GM19468 (cell line): Measurements from ENCODE around the gene SMARCC2.

Experiments used
- ATAC-seq: cut with Tn5 transposase; IDR thresholded peaks from one replicate; pipeline ENCODE4 v1.9.1; 2021; ENCODE audit warnings: mild to moderate bottlenecking, moderate library complexity, moderate number of reproducible peaks; ENCODE audit not compliant: unreplicated experiment; ENCODE audit errors: extremely low read depth

Gene SMARCC2

GRCh38 chr12:56189099-56189917, at the start of gene SMARCC2:
TSS of gene SMARCC2 (minus strand) at chr12:56189483. CDS start at chr12:56189461, 22 bp downstream.
- ATAC-seq = no peak

- ATAC-seq = no peak
Measured at GRCh38 chr12:56237552-56237951, 48.3 kb upstream of the SMARCC2 start.

DNA sequence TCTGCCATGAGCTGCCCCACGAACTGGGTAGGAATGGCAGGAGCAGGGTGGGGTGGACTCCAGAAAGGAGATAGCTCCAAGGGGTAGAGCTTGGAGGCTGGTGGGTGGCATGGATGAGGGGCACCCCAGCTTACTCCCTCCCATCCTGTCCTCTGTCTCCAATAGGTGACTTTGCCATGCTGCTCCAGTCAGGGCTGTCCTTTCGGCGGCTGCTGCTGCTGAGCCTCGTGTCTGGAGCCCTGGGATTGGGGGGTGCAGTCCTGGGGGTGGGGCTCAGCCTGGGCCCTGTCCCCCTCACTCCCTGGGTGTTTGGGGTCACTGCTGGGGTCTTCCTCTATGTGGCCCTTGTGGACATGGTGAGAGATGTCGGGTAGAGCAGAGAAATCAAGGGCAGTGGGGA, 47.7 kb upstream of the SMARCC2 start:
- ATAC-seq = no peak

DNA sequence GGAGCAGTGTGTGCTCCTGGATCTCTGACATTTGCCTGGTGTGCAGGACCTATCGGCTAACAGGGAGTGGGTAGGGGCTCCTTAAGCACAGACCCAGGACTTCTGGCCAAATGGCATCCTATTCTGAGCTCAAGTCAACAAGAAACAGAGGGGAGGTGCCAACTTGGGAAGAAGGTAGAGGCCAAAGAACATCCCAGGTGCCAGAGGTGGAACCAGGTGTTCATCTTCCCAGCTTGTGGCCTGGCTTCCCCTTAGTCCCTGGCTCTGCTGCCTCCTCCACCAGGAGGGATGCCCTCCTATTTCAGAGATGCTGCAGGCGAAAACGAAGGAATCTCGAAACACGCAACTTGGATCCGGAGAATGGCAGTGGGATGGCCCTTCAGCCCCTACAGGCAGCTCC, 46.8 kb upstream of the SMARCC2 start:
- ATAC-seq = no peak

- ATAC-seq = no peak
Measured at GRCh38 chr12:56234746-56235436, 45.6 kb upstream of the SMARCC2 start.

- ATAC-seq = no peak
Measured at GRCh38 chr12:56231184-56231582, 41.9 kb upstream of the SMARCC2 start.

- no peak for ATAC-seq
Measured at GRCh38 chr12:56230432-56231183, 41.3 kb upstream of the SMARCC2 start.

DNA sequence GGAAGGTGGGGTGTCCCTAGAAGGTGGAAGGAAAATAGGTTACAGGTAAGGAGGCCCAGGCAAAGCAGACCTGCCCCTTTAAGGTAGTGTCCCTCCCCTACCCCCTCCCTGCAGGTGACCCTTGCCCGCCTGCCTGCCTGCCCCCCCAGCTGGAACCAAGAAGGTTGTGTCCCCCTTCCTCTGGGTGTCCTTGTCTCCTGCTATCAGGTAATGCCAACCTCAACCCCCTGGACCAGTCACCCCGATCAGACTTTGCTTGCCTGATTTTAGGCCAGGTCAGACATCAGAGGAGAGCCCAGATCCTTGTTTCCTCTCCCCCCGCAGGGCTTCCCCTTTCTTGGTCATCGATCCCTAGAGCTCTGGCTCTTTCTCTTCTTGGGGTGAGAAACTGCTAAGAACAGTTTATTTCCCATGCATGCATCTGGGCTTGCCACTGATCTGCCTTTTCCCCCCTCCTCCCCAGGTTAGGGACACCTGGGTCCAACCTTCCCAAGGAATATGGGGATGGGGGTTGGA, 40.7 kb upstream of the SMARCC2 start, which contains the start of gene SLC39A5:
Gene SLC39A5, plus strand, starts transcription at position 136 of the 516 bp plus-strand sequence. CDS start 1,224 bp downstream, outside the sequence.
- ATAC-seq = no peak

- ATAC-seq = no peak
Measured at GRCh38 chr12:56229082-56229481, 39.8 kb upstream of the SMARCC2 start.

DNA sequence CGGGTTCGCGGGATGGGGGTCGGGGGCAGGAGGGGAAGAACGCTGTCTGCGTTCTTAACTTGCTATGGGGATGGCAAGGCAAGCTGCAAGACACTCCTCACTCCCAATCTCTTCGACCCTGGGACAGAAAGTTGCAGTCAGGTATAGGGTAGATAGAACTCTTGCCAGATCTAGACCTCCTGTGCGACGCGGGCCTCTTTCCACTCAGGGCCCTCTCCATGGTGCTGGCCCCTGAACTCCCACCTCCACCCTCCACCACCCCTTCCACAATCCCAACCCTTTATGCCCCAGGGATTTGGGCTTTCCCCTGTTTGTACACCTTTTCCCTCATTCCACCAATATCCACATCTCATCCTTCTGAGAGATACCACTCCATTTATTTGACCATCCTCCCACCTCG, 35.7 kb upstream of the SMARCC2 start:
- no peak for ATAC-seq

- ATAC-seq = peak; percentile 45
Measured at GRCh38 chr12:56224102-56224701, 34.9 kb upstream of the SMARCC2 start, which contains the start of gene NABP2. TSS of gene NABP2 (plus strand) at chr12:56224342. CDS start at chr12:56224857, 515 bp downstream.

GRCh38 chr12:56223571-56224101, 34.4 kb upstream of the SMARCC2 start:
- ATAC-seq = no peak

- ATAC-seq = no peak
Measured at GRCh38 chr12:56222531-56222895, 33.2 kb upstream of the SMARCC2 start.

- ATAC-seq = peak; percentile 69
Measured at GRCh38 chr12:56221757-56222530, 32.7 kb upstream of the SMARCC2 start, which contains the start of gene RNF41. TSS of gene RNF41 (minus strand) at chr12:56221922. CDS start at chr12:56214047, 7,875 bp downstream.

GRCh38 chr12:56221232-56221756, 32.0 kb upstream of the SMARCC2 start:
- ATAC-seq = no peak

GRCh38 chr12:56220611-56221231, 31.4 kb upstream of the SMARCC2 start:
- no peak for ATAC-seq

DNA sequence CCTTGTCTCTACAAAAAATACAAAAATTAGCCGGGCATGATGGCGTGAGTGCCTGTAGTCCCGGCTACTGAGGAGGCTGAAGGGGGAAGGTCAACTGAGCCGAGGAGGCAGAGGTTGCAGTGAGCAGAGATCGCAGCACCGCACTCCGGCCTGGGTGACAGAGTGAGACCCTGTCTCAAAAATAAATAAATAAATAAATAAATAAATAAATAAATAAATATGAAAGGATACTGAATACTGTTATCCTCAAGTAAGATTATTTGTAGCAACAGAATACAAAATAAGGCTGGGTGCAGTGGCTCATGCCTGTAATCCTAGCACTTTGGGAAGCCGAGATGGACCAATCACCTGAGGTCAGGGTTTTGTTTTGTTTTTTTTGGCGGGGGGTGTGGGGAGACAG, 30.6 kb upstream of the SMARCC2 start:
- no peak for ATAC-seq

DNA sequence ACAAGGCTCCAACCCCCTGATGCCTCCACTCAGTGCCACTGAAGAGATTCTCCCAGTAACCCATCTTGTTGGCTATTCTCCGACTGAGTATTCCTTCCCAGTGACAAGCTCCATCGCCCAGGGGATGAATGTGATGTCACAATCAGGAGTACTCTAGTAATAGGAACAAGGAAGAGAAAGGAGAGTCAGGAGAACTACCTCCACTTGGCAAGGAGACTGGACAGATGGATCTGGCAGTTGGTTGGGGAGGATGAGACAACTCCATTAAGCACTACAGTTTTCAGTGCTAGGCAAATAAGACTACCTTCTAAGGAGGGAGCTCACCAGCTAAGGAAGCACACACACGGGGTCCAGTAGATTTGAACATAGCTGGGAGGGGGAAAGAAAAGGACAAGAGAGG, 27.2 kb upstream of the SMARCC2 start:
- no peak for ATAC-seq
